NK-92 treated with Interleukin-12 subunit alpha and Interleukin-12 subunit beta, amount 100 ng/mL, for 24 hours (cell line): Measurements from ENCODE around the gene KIF17.
"Not testable (repeated sequence)": the region's sequence is repeated elsewhere in the genome, so short reads cannot be mapped to it uniquely, and the experiment has no call there.

Experiments
- DNase-seq: peaks from one replicate; lab custom pipeline; 2025; lab: John Stamatoyannopoulos, UW

The KIF17 gene

GRCh38 chr1:20686883-20687725 is 30.7 kb downstream of the KIF17 start:
- no peak for DNase-seq

- no peak for DNase-seq
Measured at GRCh38 chr1:20685741-20686140, 32.1 kb downstream of the KIF17 start.

GRCh38 chr1:20685099-20685662 is 32.6 kb downstream of the KIF17 start:
- DNase-seq = no peak

- no peak for DNase-seq
Measured at GRCh38 chr1:20684651-20685050, 33.2 kb downstream of the KIF17 start.

GRCh38 chr1:20684050-20684620 is 33.7 kb downstream of the KIF17 start:
- DNase-seq = no peak

- no peak for DNase-seq
Measured at GRCh38 chr1:20683614-20684013, 34.2 kb downstream of the KIF17 start.

GRCh38 chr1:20682571-20683236 is 35.1 kb downstream of the KIF17 start:
- no peak for DNase-seq

GRCh38 chr1:20681999-20682398 is 35.8 kb downstream of the KIF17 start:
- DNase-seq = no peak

- DNase-seq = no peak
Measured at GRCh38 chr1:20680269-20680668, 37.5 kb downstream of the KIF17 start.

- no peak for DNase-seq
Measured at GRCh38 chr1:20678599-20678998, 39.2 kb downstream of the KIF17 start.

GRCh38 chr1:20673626-20674025 is 44.2 kb downstream of the KIF17 start:
- DNase-seq = not testable (repeated sequence)

GRCh38 chr1:20672265-20672632 is 45.6 kb downstream of the KIF17 start:
- no peak for DNase-seq

- DNase-seq = no peak
Measured at GRCh38 chr1:20670936-20671335, 46.9 kb downstream of the KIF17 start.

GRCh38 chr1:20668581-20668980 is 49.2 kb downstream of the KIF17 start:
- DNase-seq = no peak

GRCh38 chr1:20666804-20667203 is 51.0 kb downstream of the KIF17 start:
- DNase-seq = no peak

- no peak for DNase-seq
Measured at GRCh38 chr1:20666146-20666545, 51.7 kb downstream of the KIF17 start.

- no peak for DNase-seq
Measured at GRCh38 chr1:20665726-20666125, 52.1 kb downstream of the KIF17 start.

- no peak for DNase-seq
Measured at GRCh38 chr1:20663969-20664715, 53.7 kb downstream of the KIF17 start.

- no peak for DNase-seq
Measured at GRCh38 chr1:20663365-20663764, 54.4 kb downstream of the KIF17 start.

GRCh38 chr1:20662110-20662475 is 55.7 kb downstream of the KIF17 start:
- no peak for DNase-seq

GRCh38 chr1:20661207-20662109 is 56.3 kb downstream of the KIF17 start, which contains the start of gene DDOST:
TSS of gene DDOST (minus strand) at chr1:20661369. CDS start at chr1:20661350, 19 bp downstream.
- peak; percentile 97 for DNase-seq
